HEK293T (cell line): Measurements from ENCODE around the gene TXNIP.

ENCODE experiments used
- BHLHE40 ChIP-seq: fragments of 450-650 bp; IDR thresholded peaks from 2 replicates; pipeline ENCODE4 v1.6.1; 2016; ENCODE audit warnings: mild to moderate bottlenecking, moderate library complexity, borderline replicate concordance
- ELF4 ChIP-seq: fragments of 450-650 bp; IDR thresholded peaks from 2 replicates; pipeline ENCODE4 v1.6.1; 2017; ENCODE audit warnings: antibody characterized with exemption
- FOXA1 ChIP-seq: fragments of 450-650 bp; IDR thresholded peaks from 2 replicates; pipeline ENCODE4 v1.6.1; 2016; ENCODE audit warnings: mild to moderate bottlenecking
- FOXK2 ChIP-seq: fragments of 450-650 bp; IDR thresholded peaks from 2 replicates; pipeline ENCODE4 v1.6.1; 2016; ENCODE audit warnings: mild to moderate bottlenecking
- FOXM1 ChIP-seq: fragments of 450-650 bp; IDR thresholded peaks from 2 replicates; pipeline ENCODE4 v1.6.1; 2017; ENCODE audit warnings: mild to moderate bottlenecking, borderline replicate concordance
- HDGF ChIP-seq: fragments of 450-650 bp; IDR thresholded peaks from 2 replicates; pipeline ENCODE4 v1.6.1; 2017; ENCODE audit warnings: antibody characterized with exemption, borderline replicate concordance
- L3MBTL2 ChIP-seq: fragments of 450-650 bp; conservative IDR thresholded peaks from 2 replicates; pipeline ENCODE4 v1.6.1; 2016; ENCODE audit warnings: mild to moderate bottlenecking
- LEF1 ChIP-seq: fragments of 450-650 bp; IDR thresholded peaks from 2 replicates; pipeline ENCODE4 v1.6.1; 2017; ENCODE audit warnings: mild to moderate bottlenecking, borderline replicate concordance
- NFRKB ChIP-seq: fragments of 450-650 bp; IDR thresholded peaks from 2 replicates; pipeline ENCODE4 v1.6.1; 2016; ENCODE audit warnings: mild to moderate bottlenecking, moderate library complexity
- SP1 ChIP-seq: fragments of 450-650 bp; IDR thresholded peaks from 2 replicates; pipeline ENCODE4 v1.6.1; 2017
- TARDBP ChIP-seq: fragments of 450-650 bp; IDR thresholded peaks from 2 replicates; pipeline ENCODE4 v1.6.1; 2016
- ZNF384 ChIP-seq: fragments of 450-650 bp; IDR thresholded peaks from 2 replicates; pipeline ENCODE4 v1.6.1; 2016

GRCh38 chr1:145961109-145961424, 35.3 kb downstream of the TXNIP start:
- no peak for TF ChIP-seq BHLHE40
- no peak for TF ChIP-seq NFRKB
- no peak for TF ChIP-seq ELF4
- no peak for TF ChIP-seq FOXM1
- no peak for TF ChIP-seq FOXK2
- no peak for TF ChIP-seq ZNF384
- no peak for TF ChIP-seq L3MBTL2
- no peak for TF ChIP-seq SP1
- no peak for TF ChIP-seq LEF1
- no peak for TF ChIP-seq HDGF
- no peak for TF ChIP-seq TARDBP
- no peak for TF ChIP-seq FOXA1
